A172 (cell line): ENCODE results near the gene ERCC5. TPM values are rescaled to one million over a fixed set of nuclear protein-coding genes. Genes with fewer than 3 reads are reported as not detected.

Experiments
- DNase-seq: peaks from one replicate; pipeline ENCODE4 v3.0.0-alpha.2; 2015; ENCODE audit warnings: low spot score
- total RNA-seq: library from RNA; depleted of rRNA; stranded (reverse); fragments of >200 nt; shearing (Covaris generic); gene quantifications from 2 replicates; pipeline ENCODE4 v1.2.3, GENCODE V29; 2014; rRNA removed

Gene ERCC5
- total RNA-seq: 40.2 and 52.9 TPM in 2 replicates

DNA sequence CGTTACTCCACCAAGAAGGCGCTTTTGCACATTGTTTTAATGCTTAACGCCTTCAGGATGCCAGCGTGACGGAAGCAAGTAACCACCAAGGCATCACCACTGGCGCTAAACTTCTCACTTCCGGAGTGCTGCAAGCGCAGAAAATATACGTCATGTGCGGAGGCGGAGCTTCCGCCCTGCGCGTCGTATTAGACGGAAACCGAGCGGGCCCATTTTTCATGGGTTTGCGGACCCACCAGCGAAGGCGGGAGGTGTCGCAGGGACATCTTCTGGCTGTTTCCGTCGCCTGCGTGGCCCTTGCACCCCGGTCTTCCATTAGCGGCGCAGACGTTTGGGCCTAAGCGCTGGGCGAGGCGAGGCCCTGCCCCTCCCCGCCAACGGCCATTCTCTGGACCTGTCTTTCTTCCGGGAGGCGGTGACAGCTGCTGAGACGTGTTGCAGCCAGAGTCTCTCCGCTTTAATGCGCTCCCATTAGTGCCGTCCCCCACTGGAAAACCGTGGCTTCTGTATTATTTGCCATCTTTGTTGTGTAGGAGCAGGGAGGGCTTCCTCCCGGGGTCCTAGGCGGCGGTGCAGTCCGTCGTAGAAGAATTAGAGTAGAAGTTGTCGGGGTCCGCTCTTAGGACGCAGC lies at the start of gene ERCC5:
TSS of gene ERCC5 (plus strand) at position 403 of the 631 bp plus-strand sequence. CDS start 235 bp downstream, outside the sequence.
- DNase-seq: peak; percentile 93

DNA sequence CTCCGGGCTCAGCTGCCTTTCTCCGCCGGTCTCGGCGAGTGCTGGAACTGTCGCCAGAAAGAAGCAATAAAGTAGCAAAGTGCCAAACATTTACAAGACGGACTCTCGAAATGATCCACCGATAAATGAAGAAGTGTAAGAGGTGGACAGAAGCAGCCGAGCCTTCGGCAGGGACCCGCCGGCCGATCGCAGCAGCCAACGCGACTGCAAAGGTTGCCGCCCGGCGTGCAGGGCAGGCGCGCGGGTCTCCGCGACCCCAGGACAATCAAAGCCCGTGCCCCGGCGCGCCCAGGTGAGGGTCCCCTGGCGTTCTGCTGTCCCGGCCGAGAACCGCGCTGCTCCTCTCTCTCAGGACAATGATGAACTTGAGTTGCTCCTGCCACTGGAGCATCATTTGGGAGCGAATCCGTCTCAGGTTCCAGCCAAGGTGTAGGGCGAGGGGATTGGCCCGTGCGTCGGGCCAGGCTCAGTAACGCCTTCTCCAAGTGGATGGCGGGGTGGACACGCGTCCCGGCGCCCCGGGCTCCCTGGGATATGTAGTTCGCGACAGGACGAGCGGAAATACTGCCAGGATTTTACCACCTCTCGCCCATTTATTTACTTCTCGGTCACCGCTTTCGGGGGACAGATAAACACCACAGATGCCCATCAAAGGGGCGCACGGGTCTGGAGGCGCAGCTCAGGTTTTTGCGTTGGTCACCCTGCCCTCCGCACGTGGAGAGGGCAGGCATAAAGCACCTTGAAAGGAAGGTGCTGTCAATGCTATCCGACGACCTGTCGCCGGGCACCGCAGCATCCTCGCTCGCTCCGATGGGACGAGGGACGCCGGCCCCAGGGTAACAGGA lies 47.0 kb upstream of the ERCC5 start, which contains the start of the genes BIVM and POGLUT2:
TSS of gene BIVM (plus strand) at position 539 of the 845 bp plus-strand sequence. CDS start 8,149 bp downstream, outside the sequence.
TSS of gene POGLUT2 (minus strand) at position 396 of the 845 bp plus-strand sequence. CDS start at position 90, 306 bp downstream.
- DNase-seq: peak; percentile 93

DNA sequence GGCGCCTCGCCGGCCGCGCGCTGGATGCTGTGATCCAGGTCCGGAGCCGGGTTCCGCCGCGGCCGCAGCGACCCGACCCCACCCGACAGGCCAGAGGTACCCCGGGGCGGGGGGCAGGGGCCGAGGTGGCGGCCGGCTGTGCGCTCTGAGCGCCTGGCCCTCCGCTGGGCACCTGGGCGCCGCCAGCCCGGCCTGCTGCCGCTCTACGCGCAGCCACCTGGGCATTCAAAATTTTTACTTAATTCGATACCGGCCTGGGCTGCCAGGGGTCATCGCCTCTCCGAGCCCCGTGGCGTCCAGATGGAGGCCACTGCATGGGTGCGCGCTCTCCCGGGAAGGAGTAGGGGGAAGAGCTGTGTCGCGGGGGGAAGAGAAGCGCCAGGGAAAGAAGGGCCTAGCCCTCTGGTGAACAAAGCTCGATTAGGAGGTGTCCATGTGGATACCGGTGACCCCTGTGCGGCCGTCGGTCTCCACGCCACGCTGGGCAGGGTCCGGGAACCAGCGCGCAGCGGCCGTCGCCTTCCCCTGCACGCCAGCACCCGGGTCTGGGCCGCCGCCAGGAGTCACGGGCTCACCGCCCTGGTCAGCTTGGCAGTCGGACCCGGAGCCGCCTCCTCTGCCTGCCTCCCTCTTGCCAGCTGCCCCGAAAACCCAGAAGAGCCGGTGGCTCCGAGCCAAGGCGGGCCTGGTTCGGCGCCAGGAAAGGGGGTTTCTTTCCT lies 46.2 kb upstream of the ERCC5 start:
- DNase-seq: no peak

DNA sequence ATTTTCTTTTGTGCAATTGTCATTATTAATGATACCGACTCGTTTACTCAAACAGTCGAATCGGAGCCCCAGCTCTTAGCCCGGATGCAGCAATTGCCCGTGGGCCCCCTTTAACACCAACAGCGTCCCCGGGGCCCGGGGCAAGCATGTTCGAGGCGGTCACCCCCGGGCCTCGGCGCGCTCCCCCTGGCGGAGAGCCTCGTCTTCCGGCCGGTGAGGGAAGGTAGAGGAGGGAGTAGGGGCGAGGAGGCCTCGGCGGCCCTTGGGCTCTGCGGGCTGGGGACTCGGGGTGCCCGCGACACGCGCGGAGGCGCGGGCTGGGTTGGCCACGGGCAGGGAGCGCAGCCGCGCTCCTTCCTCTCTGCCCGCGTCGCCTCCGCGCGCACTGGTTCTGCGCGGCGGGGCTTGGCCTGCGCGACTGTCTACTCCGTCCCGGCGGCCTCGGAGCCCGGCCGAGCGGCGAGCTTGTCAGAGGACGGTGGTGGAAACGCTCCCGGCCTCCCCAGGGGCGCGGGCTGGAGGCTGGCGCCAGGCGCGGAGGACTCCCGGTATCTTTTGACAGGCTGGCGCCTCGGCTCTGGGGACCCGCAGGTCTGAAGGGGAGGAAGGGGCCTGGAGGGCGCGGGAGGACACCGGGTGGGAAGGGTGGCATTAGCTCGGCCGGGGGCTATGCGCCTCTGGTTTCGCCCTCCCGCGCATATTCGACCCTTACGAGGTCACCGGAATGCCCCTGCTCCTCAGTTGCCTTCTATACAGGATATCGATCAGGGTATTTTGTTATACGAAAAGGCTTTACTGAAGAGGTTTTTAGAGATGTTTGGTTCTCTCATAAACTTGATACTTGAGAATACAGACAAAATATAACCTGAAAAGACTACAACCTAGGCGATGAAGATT lies 45.4 kb upstream of the ERCC5 start:
- peak; percentile 57 for DNase-seq

DNA sequence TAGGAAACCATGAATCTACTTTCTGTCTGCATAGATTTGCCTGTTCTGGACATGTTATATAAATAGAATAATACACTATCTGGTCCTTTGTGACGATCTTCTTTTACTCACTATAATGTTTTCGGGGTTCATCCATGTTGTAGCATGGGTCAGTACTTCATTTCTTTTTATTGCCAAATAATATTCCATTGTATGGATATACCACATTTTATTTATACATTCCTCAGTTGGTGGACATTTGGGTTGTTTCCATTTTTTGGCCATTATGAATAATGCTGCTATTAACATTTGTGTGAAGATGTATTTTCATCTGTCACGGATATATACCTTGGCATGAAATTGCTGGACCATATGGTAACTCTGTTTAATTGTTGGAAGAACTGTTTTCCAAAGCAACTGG lies 40.2 kb upstream of the ERCC5 start:
- no peak for DNase-seq

DNA sequence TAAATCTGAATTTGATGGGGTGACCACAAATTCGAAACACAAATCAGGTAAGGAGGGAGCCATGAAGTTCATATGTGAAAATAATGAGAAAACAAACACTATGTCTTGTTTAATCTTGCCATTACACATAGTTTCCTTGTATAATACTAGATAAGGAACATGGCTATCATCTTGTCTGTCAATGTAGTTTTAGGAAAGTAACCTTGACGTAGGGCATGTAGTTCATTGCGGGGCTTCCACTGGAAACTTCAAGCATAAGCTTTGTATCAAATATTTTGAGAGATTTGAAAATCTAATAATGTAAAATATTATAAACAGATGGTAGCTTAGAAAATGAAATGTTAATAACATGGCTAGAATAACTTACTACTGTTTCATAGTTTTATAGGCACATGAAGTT lies 38.1 kb upstream of the ERCC5 start:
- DNase-seq: no peak

DNA sequence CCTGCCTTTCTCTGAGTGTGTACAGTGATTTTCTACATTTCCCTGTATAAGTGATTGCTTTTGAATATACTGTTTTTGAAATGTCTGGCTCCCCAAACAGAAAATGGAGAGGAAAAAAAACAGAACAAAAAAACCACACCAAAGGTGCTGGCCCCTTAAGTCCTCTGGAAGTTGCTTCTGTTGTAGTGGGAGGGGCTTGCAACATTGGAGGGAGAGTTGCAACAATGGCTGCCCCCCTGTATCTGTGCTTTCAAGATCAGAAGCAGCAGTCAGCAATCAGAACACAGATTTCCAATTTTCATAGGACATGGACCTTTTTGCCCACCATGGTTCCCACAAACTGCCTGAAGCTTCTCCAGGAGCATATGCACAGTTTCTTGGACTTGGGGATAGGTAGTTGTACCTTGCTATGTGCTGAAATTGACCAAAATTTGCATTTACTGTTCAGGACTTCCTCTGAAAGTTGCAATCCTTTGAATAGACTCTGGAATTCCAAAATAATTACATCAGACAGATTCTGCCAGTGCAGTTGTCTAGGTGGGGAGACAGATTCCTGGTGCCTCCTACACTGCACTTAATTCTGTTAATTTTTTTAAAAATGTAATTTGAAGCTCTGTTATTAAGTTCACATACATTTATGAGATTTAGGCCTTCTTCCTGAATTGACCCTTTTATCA lies 33.1 kb upstream of the ERCC5 start:
- DNase-seq: no peak

DNA sequence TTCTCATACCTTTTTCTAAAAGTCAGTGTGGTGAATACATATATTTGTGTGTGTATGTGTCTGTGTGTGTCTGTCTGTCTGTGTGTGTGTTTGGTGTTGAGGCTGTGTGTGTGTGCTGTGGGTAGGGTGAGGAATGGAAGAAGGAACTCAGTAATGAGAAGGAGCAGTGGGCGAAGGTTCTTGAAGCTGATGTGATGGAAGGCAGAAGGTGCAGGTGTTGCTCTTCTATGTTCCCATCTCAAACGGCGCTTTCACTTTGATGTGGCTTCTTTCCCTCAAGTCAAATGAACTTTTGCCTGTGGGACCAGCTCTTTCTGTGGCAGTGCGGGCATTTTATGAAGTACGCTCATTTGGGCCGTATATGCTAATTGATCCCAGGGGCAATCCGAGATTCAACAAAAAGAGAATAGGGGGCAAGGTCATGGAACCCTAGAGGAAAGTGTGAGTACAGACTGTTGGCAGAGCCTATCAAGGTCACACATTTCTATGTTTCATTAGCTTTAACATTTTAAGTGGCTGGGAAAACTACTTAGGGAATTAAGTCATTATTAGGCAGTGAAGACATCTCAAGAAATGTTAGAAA lies 31.7 kb upstream of the ERCC5 start:
- no peak for DNase-seq

DNA sequence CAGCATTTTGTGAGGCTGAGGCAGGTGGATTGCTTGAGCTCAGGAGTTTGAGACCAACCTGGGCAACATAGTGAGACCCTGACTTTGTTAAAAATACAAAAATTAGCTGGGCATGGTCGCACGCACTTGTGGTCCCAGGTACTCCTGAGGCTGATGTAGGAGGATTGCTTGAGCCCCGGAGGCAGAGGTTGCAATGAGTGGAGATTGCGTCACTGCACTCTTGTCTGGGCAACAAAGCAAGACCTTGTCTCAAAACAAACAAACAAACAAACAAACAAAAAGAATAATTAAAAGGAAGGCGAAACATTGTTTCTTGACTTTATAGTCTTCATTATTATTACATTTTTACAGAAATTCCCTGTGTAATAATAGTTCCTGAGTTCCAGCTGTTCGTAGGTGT lies 31.0 kb upstream of the ERCC5 start:
- no peak for DNase-seq

DNA sequence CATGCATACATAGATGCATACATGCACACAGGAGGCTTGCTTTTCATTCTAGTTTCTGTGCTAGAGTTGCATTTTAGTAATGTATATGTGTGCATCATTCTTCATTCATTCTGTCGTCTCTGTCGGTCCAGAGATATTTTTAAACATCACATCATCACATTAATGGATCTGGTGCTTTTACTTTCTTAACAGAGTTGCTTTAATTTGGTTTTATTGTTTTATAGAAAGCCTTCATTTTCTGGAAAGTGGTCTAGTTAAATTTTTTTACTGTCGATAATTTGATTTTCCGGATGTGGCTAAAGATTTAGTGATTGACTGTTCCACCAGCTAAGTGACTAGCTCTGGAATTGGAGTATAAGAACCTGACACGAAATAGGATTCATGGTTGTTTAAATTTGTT lies 30.0 kb upstream of the ERCC5 start:
- DNase-seq: no peak

DNA sequence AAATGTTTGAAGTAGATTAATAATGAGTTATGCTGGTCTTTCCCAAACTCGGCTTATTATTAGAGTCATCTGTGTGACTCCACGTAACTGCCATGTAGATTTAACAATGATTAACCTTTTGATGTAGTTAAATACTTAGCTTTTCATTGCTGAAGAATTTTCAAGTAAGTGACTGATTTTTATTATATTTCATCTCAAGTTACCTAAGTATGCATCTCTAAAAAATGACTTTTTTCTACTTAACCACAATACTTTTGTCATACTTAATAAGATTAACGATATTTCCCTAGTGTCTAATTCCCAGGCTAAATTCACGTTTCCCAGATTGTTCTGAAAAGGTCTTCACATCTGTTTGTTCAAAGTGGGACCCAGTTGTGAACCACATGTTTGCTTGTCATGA lies 29.1 kb upstream of the ERCC5 start:
- no peak for DNase-seq

DNA sequence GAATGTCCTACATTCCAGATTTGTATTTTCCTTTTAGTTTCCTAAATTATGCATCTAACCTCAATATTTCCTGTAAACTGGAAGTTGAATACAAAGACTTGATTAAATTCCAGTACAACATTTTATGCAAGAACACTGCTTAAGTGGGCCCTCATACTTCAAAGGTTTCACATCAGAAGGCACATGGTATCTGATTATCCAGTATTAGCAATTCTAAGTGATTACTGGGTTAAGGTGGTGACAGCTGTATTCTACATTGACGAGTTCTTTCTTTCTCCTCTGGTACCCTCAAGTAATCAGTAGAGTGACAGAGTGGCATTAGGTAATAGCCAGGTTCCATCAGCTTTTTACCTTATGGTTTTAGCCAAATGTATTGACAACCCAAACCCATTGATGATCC lies 28.6 kb upstream of the ERCC5 start:
- DNase-seq: no peak

DNA sequence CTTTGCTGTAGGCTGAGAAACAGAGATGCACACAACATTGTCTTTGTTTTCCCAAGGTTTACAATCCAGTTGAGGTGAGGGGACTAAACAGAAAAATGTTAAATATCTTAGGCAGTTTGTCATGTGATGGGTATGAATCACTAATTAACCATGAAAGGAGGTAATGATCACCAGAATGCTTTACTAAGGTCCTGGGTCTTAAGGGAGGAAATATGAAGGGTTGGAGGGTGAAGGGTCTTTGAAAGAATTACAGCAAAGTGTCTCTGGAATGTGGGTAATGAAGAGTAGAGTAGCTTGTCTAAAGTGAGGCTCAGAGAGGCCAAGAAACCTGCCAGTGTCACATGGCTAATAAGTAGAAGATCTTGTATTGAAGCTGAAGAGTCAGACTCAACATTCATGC lies 27.9 kb upstream of the ERCC5 start:
- no peak for DNase-seq

DNA sequence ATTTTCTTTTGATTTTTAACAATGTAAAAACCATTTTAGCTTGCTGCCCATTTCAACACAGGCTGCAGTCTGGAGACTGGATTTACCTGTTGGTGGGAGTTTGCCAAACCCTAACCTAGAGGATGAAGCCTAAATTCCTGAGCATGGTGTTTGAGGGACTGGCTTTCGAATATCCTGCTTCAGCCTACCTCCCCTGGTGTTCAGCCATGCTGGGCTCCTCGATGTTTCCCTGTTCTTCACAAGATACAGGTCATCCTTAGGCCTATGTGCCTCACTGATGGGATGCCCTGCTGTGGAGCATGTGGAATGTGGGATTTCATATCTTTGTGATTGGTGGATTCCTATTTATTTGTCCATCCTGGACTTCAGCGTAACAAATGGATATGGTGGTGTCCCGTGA lies 20.4 kb upstream of the ERCC5 start:
- no peak for DNase-seq

DNA sequence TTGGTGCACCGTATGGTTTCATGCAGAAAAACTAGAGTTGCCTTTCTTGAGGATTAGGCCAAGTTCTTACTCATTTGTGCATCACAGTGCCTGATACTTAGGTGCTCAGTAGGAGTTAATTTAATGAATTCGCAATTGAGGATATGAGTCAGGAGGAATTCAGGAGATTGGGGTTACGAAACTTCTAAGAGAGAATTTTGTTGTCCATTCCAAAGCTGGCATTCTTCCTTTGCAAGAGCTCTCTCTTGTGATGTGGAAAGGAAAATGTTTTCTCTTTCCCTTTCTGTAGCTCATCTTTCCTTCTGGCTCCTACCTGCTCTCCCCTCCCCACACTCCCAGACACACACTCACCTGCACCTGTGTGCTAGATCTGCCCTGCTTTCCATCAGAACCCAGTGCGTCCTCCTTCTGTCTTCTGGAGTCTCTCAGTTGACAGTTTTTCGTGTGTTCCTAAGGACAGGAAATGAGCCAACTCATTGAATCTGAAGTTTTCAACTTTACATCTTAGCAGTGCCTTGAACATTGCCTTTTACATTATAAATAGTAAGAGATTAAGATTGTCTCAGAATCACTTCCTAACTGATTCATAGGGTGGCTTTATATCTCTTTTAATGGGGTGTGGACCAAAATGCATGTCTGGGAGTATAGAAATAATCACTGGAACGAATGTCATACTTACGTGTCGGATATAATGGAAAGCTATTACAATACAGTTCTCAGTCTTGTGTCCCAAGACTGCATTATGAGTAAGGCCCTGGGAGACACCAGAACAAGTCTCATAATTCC lies 19.7 kb upstream of the ERCC5 start:
- peak; percentile 93 for DNase-seq

DNA sequence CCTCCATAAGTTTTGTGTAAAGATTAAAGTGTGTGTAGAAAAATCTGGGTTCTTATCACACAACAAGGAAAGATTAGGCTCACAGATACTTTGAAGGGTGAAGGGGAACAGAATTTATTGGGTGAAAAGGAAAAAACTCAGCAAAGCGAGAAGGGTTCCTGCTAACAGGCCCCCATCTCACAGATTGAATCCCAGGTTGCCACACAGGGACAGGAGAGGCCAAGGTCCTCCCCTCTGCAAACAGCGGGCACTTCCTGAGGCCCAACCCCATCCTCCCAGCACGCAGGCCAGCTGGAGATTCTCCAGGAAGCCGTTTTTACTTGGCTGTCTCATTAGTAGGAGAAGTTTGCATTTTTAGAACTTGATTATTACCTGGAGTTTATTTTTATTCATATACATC lies 15.2 kb upstream of the ERCC5 start:
- DNase-seq: peak; percentile 39

DNA sequence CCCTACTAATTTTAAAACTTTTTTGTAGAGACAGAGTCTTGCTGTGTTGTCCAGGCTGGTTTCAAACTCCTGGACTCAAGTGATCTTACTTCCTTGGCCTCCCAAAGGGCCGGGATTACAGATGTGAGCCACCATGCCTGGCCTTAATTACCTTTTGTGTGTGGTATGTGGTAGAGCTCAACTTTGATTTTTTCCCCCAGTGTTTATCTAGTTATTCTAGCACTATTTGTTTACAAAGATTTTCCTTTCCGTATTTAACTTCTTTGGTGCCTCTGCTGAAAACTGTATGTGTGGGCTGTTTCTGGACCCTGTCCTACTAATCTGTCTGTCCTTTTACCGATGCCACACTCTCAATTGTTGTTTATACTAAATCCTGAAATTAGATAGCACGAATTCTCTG lies 9.4 kb upstream of the ERCC5 start:
- no peak for DNase-seq

DNA sequence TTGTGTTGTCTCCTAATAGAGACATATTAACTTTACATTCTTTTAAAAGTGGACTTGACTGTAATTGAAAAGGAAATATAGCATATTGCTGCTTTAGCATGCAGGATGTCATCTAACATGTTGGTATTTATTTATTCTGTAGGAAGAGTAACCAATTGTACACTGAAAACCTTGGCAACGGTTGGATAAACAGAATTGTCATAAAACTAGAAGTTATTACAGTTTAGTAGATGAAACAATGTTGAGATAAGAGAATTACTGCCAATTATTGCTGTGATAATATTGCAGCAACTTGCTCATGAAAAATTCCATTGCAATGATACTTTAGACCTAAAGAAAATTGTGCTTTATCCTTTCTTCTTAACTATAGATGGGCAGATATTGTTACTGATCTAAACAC lies 7.6 kb upstream of the ERCC5 start:
- no peak for DNase-seq

DNA sequence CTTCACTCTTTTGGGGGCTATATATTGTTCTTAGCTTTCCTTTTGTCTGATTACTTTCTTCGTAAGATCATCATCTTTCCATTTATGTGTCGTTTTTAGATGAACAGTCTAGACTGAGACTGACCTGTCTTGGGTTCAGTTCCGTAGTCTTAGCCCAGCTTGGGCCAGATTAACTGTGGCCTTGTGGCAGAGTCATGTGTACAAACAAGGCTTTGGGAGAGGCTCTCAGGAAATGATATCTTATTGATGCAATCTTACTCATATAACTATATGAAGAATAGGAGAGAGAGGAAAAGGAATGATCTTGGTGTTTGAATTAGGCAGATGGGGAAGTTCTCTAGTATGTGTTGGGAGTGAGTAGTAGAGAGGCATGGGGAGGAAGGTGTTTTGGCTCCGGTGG lies 6.8 kb upstream of the ERCC5 start:
- no peak for DNase-seq

DNA sequence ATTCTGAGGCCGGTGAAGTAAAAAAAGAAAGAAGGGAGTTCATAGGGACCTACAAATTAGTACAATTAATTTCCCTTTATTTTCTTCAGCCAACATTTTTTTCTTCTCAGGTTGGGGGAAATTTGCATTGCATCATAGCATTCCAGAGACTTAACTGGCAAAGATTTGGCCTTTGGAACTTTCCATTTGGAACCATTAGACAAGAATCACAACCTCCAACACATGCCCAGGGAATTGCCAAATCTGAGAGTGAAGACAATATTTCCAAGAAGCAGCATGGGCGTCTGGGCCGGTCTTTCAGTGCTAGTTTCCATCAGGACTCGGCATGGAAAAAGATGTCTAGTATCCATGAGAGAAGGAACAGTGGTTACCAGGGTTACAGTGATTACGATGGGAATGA lies 6.4 kb upstream of the ERCC5 start:
- DNase-seq: no peak
